GM23248 (cell line): ENCODE results near the gene SYNJ1. TPM values are rescaled to one million over a fixed set of nuclear protein-coding genes. Genes with fewer than 3 reads are reported as not detected.

Source experiments
- DNase-seq: peaks from one replicate; pipeline ENCODE4 v3.0.0-alpha.2; 2015
- H2AFZ ChIP-seq: fragments of 200-600 bp; sonication (generic); 2 replicates; pipeline ENCODE4 v1.6.1; 2016; ENCODE audit warnings: antibody characterized with exemption
- H3F3A ChIP-seq: fragments of 200-600 bp; sonication (generic); 2 replicates; pipeline ENCODE4 v1.6.1; 2016; ENCODE audit warnings: mild to moderate bottlenecking, antibody characterized with exemption, mixed run types; ENCODE audit not compliant: insufficient read depth
- H3K27ac ChIP-seq: fragments of 200-600 bp; sonication (generic); 2 replicates; pipeline ENCODE4 v1.5.1; 2016; ENCODE audit warnings: mild to moderate bottlenecking
- H3K27me3 ChIP-seq: fragments of 200-600 bp; sonication (generic); replicated peaks from 2 replicates; pipeline ENCODE4 v1.6.1; 2016; ENCODE audit warnings: mild to moderate bottlenecking; ENCODE audit not compliant: insufficient read depth
- H3K36me3 ChIP-seq: fragments of 200-600 bp; sonication (generic); 2 replicates; pipeline ENCODE4 v1.6.1; 2016; ENCODE audit warnings: low read depth, mild to moderate bottlenecking
- H3K4me1 ChIP-seq: fragments of 200-600 bp; sonication (generic); 2 replicates; pipeline ENCODE4 v1.6.1; 2016; ENCODE audit warnings: mild to moderate bottlenecking; ENCODE audit not compliant: insufficient read depth
- H3K4me2 ChIP-seq: fragments of 200-600 bp; sonication (generic); one replicate; pipeline ENCODE4 v1.6.1; 2016; ENCODE audit warnings: mild to moderate bottlenecking; ENCODE audit not compliant: unreplicated experiment
- H3K4me3 ChIP-seq: fragments of 200-600 bp; sonication (generic); 2 replicates; pipeline ENCODE4 v1.5.1; 2016; ENCODE audit warnings: mild to moderate bottlenecking
- H3K79me2 ChIP-seq: fragments of 200-600 bp; sonication (generic); 2 replicates; pipeline ENCODE4 v1.6.1; 2016; ENCODE audit warnings: mild to moderate bottlenecking; ENCODE audit not compliant: insufficient read depth
- H3K9ac ChIP-seq: fragments of 200-600 bp; sonication (generic); 2 replicates; pipeline ENCODE4 v1.6.1; 2016; ENCODE audit warnings: mild to moderate bottlenecking
- H3K9me2 ChIP-seq: fragments of 200-600 bp; sonication (generic); 2 replicates; pipeline ENCODE4 v1.6.1; 2016; ENCODE audit warnings: mixed run types, mild to moderate bottlenecking, moderate library complexity; ENCODE audit not compliant: insufficient read depth
- H3K9me3 ChIP-seq: fragments of 200-600 bp; sonication (generic); one replicate; pipeline ENCODE4 v1.6.1; 2017; ENCODE audit warnings: low read depth
- H4K20me1 ChIP-seq: fragments of 200-600 bp; sonication (generic); 2 replicates; pipeline ENCODE4 v1.6.0; 2016; ENCODE audit not compliant: insufficient read depth
- EZH2 ChIP-seq: fragments of 200-600 bp; sonication (generic); IDR thresholded peaks from 2 replicates; pipeline ENCODE4 v1.6.1; 2018; ENCODE audit warnings: antibody characterized with exemption, mild to moderate bottlenecking; ENCODE audit not compliant: insufficient read depth, poor library complexity, severe bottlenecking
- EZH2phosphoT487 ChIP-seq: fragments of 200-600 bp; sonication (generic); IDR thresholded peaks from 2 replicates; pipeline ENCODE4 v1.6.1; 2018; ENCODE audit warnings: antibody characterized with exemption, moderate library complexity, mild to moderate bottlenecking, low read depth; ENCODE audit not compliant: insufficient read depth
- WGBS, 2 experiments: methylation state at CpG; one replicate each; pipeline ENCODE4 v1.1.6; 2015 to 2017; ENCODE audit warnings: low lambda C conversion rate in 2 of 2, low coverage in 1 of 2; ENCODE audit errors: missing lambda C conversion rate in 2 of 2; 5-methylcytosine and 5-hydroxymethylcytosine counted together
- in situ Hi-C: fragments of 300-500 bp; cut with MboI; formaldehyde crosslinking; loops from 2 replicates; pipeline ENCODE4 v1.15.0; 2020
- polyA plus RNA-seq: library from polyadenylated mRNA; unstranded; fragments of >200 nt; fragmentation: Nextera tagmentation; extraction: Ambion mirVana; gene quantifications from 2 replicates; pipeline ENCODE4 v1.2.1, GENCODE V29; 2016
- total RNA-seq: library from RNA; depleted of rRNA; stranded (reverse); fragments of >200 nt; shearing (Covaris generic); gene quantifications from 2 replicates; pipeline ENCODE4 v1.2.3, GENCODE V29; 2014

SYNJ1 gene
- total and polyA plus RNA-seq, 2 experiments from 2014 or later, result 4.6 to 5.0 TPM

GRCh38 chr21:32726839-32727686, 750 bp downstream of the SYNJ1 start:
- Histone ChIP-seq H3K4me1 (0 out of 2 replicates have a peak, but pooled peaks cover 9% of the 10 kb centered on the region), H3K9me3 (no peaks in the 10 kb centered on the region), H3K4me3 (peak overlapping the region; percentile 95), H3F3A (peaks cover 20% of the 10 kb centered on the region), H4K20me1 (no peaks in the 10 kb centered on the region), H3K9me2 (no peaks in the 10 kb centered on the region), H3K27ac (peak overlapping the region; percentile 69), H2AFZ (peak overlapping the region; percentile 98), H3K27me3 (no peaks in the 10 kb centered on the region), H3K36me3 (no peaks in the 10 kb centered on the region), H3K4me2 (peak overlapping the region; percentile 95), H3K9ac (peak overlapping the region; percentile 81), H3K79me2 (peaks cover 45% of the 10 kb centered on the region)
- in situ Hi-C loops, result no loop called here
- TF ChIP-seq EZH2phosphoT487 (no peak), EZH2 (no peak)
- WGBS, 2 experiments, result 1% methylated on average over 33 to 42 of the region's 42 CpGs
- peak; percentile 54 for DNase-seq

DNA sequence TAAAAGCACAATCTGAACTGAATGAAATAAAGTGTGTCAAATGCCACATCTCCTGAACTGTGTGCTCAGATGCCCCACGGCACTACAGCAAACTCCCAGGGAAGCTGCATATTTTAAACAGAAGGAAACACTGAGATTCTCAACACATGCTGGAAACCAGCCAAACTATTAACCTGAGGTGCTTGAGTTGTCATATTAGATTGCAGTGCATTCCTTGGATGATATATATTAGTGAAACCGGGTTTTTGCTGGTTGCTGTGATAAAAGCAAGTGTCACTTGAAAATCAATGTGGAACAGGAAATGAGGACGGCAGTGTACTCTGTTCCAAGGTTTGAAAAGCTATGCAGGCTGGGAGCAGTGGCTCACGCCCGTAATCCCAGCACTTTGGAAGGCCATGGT, 8.7 kb downstream of the SYNJ1 start:
- TF ChIP-seq EZH2 (no peak), EZH2phosphoT487 (no peak)
- Histone ChIP-seq H3K9me3 (no peaks in the 10 kb centered on the region), H3F3A (no peaks in the 10 kb centered on the region), H3K36me3 (no peaks in the 10 kb centered on the region), H3K4me3 (no peak overlapping the region), H3K27ac (no peak overlapping the region), H3K4me2 (no peak overlapping the region), H2AFZ (no peak overlapping the region), H3K27me3 (no peaks in the 10 kb centered on the region), H3K4me1 (no peaks in the 10 kb centered on the region), H3K9me2 (no peaks in the 10 kb centered on the region), H3K9ac (no peak overlapping the region), H3K79me2 (peaks cover 64% of the 10 kb centered on the region), H4K20me1 (no peaks in the 10 kb centered on the region)
- DNase-seq, result no peak
- WGBS, 2 experiments, result 90 to 92% methylated on average over 5 of the region's 5 CpGs
- in situ Hi-C loops, result no loop called here

GRCh38 chr21:32717851-32718316, 9.9 kb downstream of the SYNJ1 start:
- TF ChIP-seq EZH2phosphoT487 (no peak), EZH2 (no peak)

DNA sequence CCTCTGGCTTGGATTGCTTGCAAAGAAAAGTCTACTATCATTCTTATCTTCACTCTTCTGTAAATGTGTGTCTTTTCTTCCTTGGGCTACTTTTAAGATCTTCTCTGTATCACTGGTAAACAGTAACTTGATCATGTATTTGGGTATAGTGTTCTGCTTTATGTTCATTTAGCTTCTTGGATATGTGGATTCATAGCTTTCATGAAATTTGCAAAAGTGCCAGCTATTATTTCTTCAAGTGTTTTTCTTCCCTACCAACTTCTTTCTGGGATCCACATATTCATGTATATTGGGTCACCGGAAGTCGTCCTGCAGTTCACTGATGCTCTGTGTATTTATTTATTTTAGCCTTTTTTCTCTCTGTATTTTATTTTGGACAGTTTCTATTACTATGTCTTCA, 11.3 kb downstream of the SYNJ1 start:
- TF ChIP-seq EZH2phosphoT487 (no peak), EZH2 (no peak)
- H3K9ac ChIP-seq, result no peak overlapping the region
- H3K4me2 ChIP-seq, result no peak overlapping the region
- no peaks in the 10 kb centered on the region for H3K36me3 ChIP-seq
- no peaks in the 10 kb centered on the region for H3K27me3 ChIP-seq
- H3K4me3 ChIP-seq, result no peak overlapping the region
- H3K79me2 ChIP-seq, result peaks cover 60% of the 10 kb centered on the region
- no peak overlapping the region for H3K27ac ChIP-seq
- no peaks in the 10 kb centered on the region for H3F3A ChIP-seq
- no peak for DNase-seq
- no peaks in the 10 kb centered on the region for H3K9me3 ChIP-seq
- H2AFZ ChIP-seq, result no peak overlapping the region
- H4K20me1 ChIP-seq, result no peaks in the 10 kb centered on the region
- 94 to 100% methylated on average over 2 of the region's 2 CpGs for WGBS, 2 experiments
- no peaks in the 10 kb centered on the region for H3K9me2 ChIP-seq
- in situ Hi-C loops, result no loop called here
- no peaks in the 10 kb centered on the region for H3K4me1 ChIP-seq

More at GRCh38 chr21:32717851-32718316, 9.9 kb downstream of the SYNJ1 start:
- Histone ChIP-seq H4K20me1 (no peaks in the 10 kb centered on the region), H3K27ac (no peak overlapping the region), H3K36me3 (no peaks in the 10 kb centered on the region), H3K4me1 (no peaks in the 10 kb centered on the region), H3K9me2 (no peaks in the 10 kb centered on the region), H3K27me3 (no peaks in the 10 kb centered on the region), H2AFZ (no peak overlapping the region), H3K9me3 (no peaks in the 10 kb centered on the region), H3K4me2 (no peak overlapping the region), H3K9ac (no peak overlapping the region), H3K4me3 (no peak overlapping the region), H3F3A (no peaks in the 10 kb centered on the region), H3K79me2 (peaks cover 60% of the 10 kb centered on the region)
- 98% methylated on average over 2 of the region's 2 CpGs for WGBS, 2 experiments
- DNase-seq, result no peak
- in situ Hi-C loops, result no loop called here

- H3K4me2 ChIP-seq, result no peak overlapping the region
- H3K9me2 ChIP-seq, result no peaks in the 10 kb centered on the region
- H3K9me3 ChIP-seq, result no peaks in the 10 kb centered on the region
- no peak overlapping the region for H3K9ac ChIP-seq
- H3K79me2 ChIP-seq, result peaks cover 50% of the 10 kb centered on the region
- in situ Hi-C loops, result no loop called here
- H4K20me1 ChIP-seq, result no peaks in the 10 kb centered on the region
- no peaks in the 10 kb centered on the region for H3F3A ChIP-seq
- H3K4me1 ChIP-seq, result no peaks in the 10 kb centered on the region
- no peak overlapping the region for H2AFZ ChIP-seq
- H3K27ac ChIP-seq, result no peak overlapping the region
- TF ChIP-seq EZH2 (no peak), EZH2phosphoT487 (no peak)
- no peaks in the 10 kb centered on the region for H3K36me3 ChIP-seq
- no peak overlapping the region for H3K4me3 ChIP-seq
- H3K27me3 ChIP-seq, result no peaks in the 10 kb centered on the region
- DNase-seq, result no peak
Measured at GRCh38 chr21:32713726-32714125, 14.1 kb downstream of the SYNJ1 start.
